Ishikawa (cell line): Measurements from ENCODE around the gene RSPO3.

ENCODE experiments used
- CEBPB ChIP-seq: IDR thresholded peaks from 2 replicates; pipeline ENCODE4 v1.6.1; 2012
- CREB1 ChIP-seq: IDR thresholded peaks from 2 replicates; pipeline ENCODE4 v1.6.1; 2012; ENCODE audit warnings: low read depth
- EGR1 ChIP-seq: IDR thresholded peaks from 2 replicates; pipeline ENCODE4 v1.6.1; 2012
- EP300 ChIP-seq: IDR thresholded peaks from 2 replicates; pipeline ENCODE4 v1.6.1; 2012; ENCODE audit warnings: borderline replicate concordance
- FOXM1 ChIP-seq: IDR thresholded peaks from 2 replicates; pipeline ENCODE4 v1.6.1; 2012; ENCODE audit warnings: low read depth, borderline replicate concordance
- MAX ChIP-seq: IDR thresholded peaks from 2 replicates; pipeline ENCODE4 v1.6.1; 2012
- NFIC ChIP-seq: IDR thresholded peaks from 2 replicates; pipeline ENCODE4 v1.6.1; 2012
- RAD21 ChIP-seq: IDR thresholded peaks from 2 replicates; pipeline ENCODE4 v1.6.1; 2012; ENCODE audit warnings: low read depth
- REST ChIP-seq: IDR thresholded peaks from 2 replicates; pipeline ENCODE4 v1.6.1; 2012; ENCODE audit warnings: low read depth, mild to moderate bottlenecking
- TAF1 ChIP-seq: IDR thresholded peaks from 2 replicates; pipeline ENCODE4 v1.6.1; 2012; ENCODE audit warnings: low read depth, mild to moderate bottlenecking
- TCF12 ChIP-seq: IDR thresholded peaks from 2 replicates; pipeline ENCODE4 v1.6.1; 2012; ENCODE audit warnings: low read depth
- TEAD4 ChIP-seq: IDR thresholded peaks from 2 replicates; pipeline ENCODE4 v1.6.1; 2012
- USF1 ChIP-seq: IDR thresholded peaks from 2 replicates; pipeline ENCODE4 v1.6.1; 2012
- YY1 ChIP-seq: IDR thresholded peaks from 2 replicates; pipeline ENCODE4 v1.6.1; 2012; ENCODE audit warnings: low read depth
- ZBTB7A ChIP-seq: IDR thresholded peaks from 2 replicates; pipeline ENCODE4 v1.6.1; 2012; ENCODE audit warnings: low read depth

Gene RSPO3

GRCh38 chr6:127111526-127111925, 6.9 kb upstream of the RSPO3 start:
- no peak for TF ChIP-seq FOXM1
- TF ChIP-seq MAX = no peak
- TF ChIP-seq TEAD4 = no peak
- no peak for TF ChIP-seq RAD21
- no peak for TF ChIP-seq TAF1
- TF ChIP-seq EGR1 = no peak
- TF ChIP-seq ZBTB7A = no peak
- no peak for TF ChIP-seq TCF12
- TF ChIP-seq NFIC = no peak
- TF ChIP-seq CEBPB = no peak
- TF ChIP-seq REST = no peak
- TF ChIP-seq CREB1 = no peak
- TF ChIP-seq EP300 = no peak
- TF ChIP-seq USF1 = no peak
- TF ChIP-seq YY1 = no peak

DNA sequence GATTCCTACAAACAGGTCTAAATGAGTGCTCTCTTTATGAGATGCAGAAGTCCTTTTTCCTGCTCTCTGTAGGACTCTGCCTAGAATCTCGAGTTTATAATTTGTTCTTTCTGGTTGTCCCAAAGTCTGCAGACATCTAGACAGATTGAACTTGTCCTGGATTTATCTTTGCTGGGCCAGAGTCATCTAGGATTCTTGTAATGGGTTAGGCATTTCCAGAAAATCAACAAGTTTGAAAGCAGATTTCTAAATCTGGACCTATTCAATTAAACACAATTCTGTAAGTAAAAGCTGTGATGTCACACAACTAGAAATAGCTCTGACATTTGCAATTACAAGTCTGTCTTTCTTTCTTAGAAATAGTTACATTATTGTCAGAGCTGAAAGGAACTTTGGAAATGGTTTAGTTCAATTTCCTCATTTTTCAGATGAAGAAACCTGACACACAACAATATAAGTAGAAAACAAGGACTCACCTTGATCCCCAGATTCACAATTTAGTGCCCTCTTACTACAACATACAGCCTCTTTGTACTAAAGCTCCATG, 4.2 kb upstream of the RSPO3 start:
- TF ChIP-seq YY1 (no peak), ZBTB7A (no peak), MAX (no peak), CEBPB (no peak), REST (no peak), TAF1 (no peak), USF1 (no peak), RAD21 (no peak)

GRCh38 chr6:127115084-127115655, 3.3 kb upstream of the RSPO3 start:
- TF ChIP-seq TAF1 (no peak), USF1 (no peak), CREB1 (no peak), EGR1 (no peak), EP300 (no peak), TCF12 (no peak), NFIC (no peak), CEBPB (no peak), RAD21 (no peak), REST (no peak), MAX (no peak), YY1 (no peak), FOXM1 (no peak), TEAD4 (no peak), ZBTB7A (no peak)

GRCh38 chr6:127115746-127116145, 2.7 kb upstream of the RSPO3 start:
- TF ChIP-seq EP300 (no peak), USF1 (no peak), ZBTB7A (no peak), RAD21 (no peak), CREB1 (no peak), FOXM1 (no peak), REST (no peak), YY1 (no peak), CEBPB (no peak), MAX (no peak), TEAD4 (no peak), EGR1 (no peak), TAF1 (no peak), TCF12 (no peak), NFIC (no peak)
